Nephron progenitor cell (in vitro differentiated cells): ENCODE results near the gene FCAMR.
A peak's percentile ranks its signal among the peaks of the same experiment; 100 is the strongest.

Experiments used
- DNase-seq: peaks from one replicate; pipeline ENCODE4 v3.0.0; 2021
- H3K27ac Mint-ChIP-seq: 2 replicates; pipeline ENCODE4 v1.8.0; 2021; ENCODE audit warnings: mild to moderate bottlenecking, moderate library complexity, mixed read lengths
- H3K27me3 Mint-ChIP-seq: 2 replicates; pipeline ENCODE4 v1.8.0; 2021; ENCODE audit warnings: mild to moderate bottlenecking, low read depth, mixed read lengths; ENCODE audit not compliant: poor library complexity
- H3K36me3 Mint-ChIP-seq: 2 replicates; pipeline ENCODE4 v1.8.0; 2021; ENCODE audit warnings: low read depth, mixed read lengths
- H3K4me1 Mint-ChIP-seq: 2 replicates; pipeline ENCODE4 v1.8.0; 2021; ENCODE audit warnings: mixed read lengths
- H3K4me3 Mint-ChIP-seq: 2 replicates; pipeline ENCODE4 v1.8.0; 2021; ENCODE audit warnings: mild to moderate bottlenecking, moderate library complexity, mixed read lengths
- H3K9me3 Mint-ChIP-seq: 2 replicates; pipeline ENCODE4 v1.8.0; 2021; ENCODE audit warnings: mild to moderate bottlenecking, moderate library complexity, mixed read lengths
- TF ChIP-seq, protein P1 (sequence below): fragments of 200-600 bp; sonication (generic); IDR thresholded peaks from 2 replicates; pipeline ENCODE4 v1.5.0; 2021; ENCODE audit warnings: antibody characterized with exemption

FCAMR gene

GRCh38 chr1:206992790-206993189 lies 22.5 kb upstream of the FCAMR start:
- Mint-ChIP-seq H3K36me3 (no peaks in the 10 kb centered on the region), H3K4me1 (no peaks in the 10 kb centered on the region), H3K27ac (no peak overlapping the region), H3K4me3 (no peak overlapping the region), H3K27me3 (peaks cover 20% of the 10 kb centered on the region), H3K9me3 (no peaks in the 10 kb centered on the region)
- no peak for DNase-seq
- TF ChIP-seq, protein P1, sequence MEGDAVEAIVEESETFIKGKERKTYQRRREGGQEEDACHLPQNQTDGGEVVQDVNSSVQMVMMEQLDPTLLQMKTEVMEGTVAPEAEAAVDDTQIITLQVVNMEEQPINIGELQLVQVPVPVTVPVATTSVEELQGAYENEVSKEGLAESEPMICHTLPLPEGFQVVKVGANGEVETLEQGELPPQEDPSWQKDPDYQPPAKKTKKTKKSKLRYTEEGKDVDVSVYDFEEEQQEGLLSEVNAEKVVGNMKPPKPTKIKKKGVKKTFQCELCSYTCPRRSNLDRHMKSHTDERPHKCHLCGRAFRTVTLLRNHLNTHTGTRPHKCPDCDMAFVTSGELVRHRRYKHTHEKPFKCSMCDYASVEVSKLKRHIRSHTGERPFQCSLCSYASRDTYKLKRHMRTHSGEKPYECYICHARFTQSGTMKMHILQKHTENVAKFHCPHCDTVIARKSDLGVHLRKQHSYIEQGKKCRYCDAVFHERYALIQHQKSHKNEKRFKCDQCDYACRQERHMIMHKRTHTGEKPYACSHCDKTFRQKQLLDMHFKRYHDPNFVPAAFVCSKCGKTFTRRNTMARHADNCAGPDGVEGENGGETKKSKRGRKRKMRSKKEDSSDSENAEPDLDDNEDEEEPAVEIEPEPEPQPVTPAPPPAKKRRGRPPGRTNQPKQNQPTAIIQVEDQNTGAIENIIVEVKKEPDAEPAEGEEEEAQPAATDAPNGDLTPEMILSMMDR, result no peak

DNA sequence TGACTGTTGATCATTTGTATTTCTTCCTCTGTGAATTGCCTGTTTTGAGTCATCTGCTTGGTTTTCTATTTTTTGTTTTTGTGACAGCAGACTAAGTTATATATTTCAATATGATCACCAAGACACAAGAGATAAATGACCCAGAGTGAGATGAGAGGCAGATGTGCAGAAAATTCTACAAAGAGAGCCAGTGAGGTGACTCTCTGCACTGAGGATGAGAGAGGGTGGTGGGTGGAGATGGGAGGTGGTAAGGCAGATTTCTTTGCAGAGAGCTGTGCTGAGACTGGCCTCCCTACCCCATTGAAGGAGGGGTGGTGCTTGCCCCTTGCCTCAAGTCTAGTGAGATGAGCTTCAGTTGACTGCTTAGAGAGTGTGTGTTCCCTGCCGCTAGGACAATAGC lies 17.6 kb upstream of the FCAMR start:
- no peaks in the 10 kb centered on the region for H3K9me3 Mint-ChIP-seq
- no peaks in the 10 kb centered on the region for H3K36me3 Mint-ChIP-seq
- DNase-seq, result no peak
- peaks cover 37% of the 10 kb centered on the region for H3K27me3 Mint-ChIP-seq
- H3K4me1 Mint-ChIP-seq, result no peaks in the 10 kb centered on the region
- no peak overlapping the region for H3K4me3 Mint-ChIP-seq
- H3K27ac Mint-ChIP-seq, result no peak overlapping the region
- TF ChIP-seq, protein P1, result no peak

DNA sequence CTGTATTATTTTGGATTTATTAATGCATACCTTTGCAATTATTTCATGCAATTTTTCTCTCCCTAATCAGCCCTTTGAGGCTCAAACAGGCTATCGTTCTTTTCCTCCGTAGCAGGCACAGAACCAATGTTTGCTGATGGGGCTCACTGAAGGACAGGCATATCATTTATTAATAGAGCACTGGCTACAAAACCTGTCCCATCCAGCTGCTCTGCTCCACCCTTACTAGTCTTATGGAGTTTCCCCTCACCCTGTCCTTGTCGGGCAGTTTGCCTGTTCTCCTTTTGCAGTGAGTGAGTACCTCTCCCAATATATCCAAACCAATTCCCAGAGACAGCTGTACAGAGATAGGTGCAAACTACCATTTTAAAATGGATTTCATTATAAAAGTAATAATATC lies 16.6 kb upstream of the FCAMR start:
- TF ChIP-seq, protein P1, result no peak
- H3K9me3 Mint-ChIP-seq, result no peaks in the 10 kb centered on the region
- no peak for DNase-seq
- H3K4me3 Mint-ChIP-seq, result no peak overlapping the region
- no peaks in the 10 kb centered on the region for H3K36me3 Mint-ChIP-seq
- no peaks in the 10 kb centered on the region for H3K4me1 Mint-ChIP-seq
- H3K27me3 Mint-ChIP-seq, result peaks cover 39% of the 10 kb centered on the region
- no peak overlapping the region for H3K27ac Mint-ChIP-seq

GRCh38 chr1:206986402-206986801 lies 16.1 kb upstream of the FCAMR start:
- Mint-ChIP-seq H3K27ac (no peak overlapping the region), H3K9me3 (no peaks in the 10 kb centered on the region), H3K4me3 (no peak overlapping the region), H3K4me1 (no peaks in the 10 kb centered on the region), H3K27me3 (peaks cover 39% of the 10 kb centered on the region), H3K36me3 (no peaks in the 10 kb centered on the region)
- DNase-seq, result no peak
- TF ChIP-seq, protein P1, result no peak

DNA sequence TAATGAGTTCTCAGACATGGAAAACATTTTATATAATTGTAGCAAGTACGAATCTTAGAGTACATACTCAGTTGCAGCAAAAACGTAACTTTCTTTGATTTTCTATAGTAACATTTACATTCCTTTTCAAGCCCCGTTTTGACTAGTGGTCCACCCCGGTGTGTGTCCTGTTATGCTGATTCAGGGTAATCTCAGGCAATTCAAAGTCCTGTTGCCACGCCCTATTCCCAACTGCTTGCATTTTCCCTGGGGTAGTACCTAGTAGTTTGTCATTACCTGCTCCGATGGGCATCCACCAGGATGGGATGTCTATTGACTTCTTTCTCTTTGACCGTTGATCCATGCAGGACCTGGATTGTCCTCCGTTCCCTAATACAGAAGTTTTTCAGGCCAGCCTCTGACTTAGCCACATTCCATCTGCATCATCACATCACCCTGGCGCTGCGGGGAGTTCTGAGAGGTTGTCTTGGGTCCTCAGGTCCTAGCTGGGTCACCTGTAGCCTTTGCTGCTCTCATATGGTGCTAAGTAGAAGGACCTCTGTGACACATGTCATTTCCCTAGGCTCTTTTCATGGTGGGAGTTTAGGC lies 15.0 kb upstream of the FCAMR start:
- TF ChIP-seq, protein P1, result no peak
- H3K9me3 Mint-ChIP-seq, result no peaks in the 10 kb centered on the region
- no peak overlapping the region for H3K27ac Mint-ChIP-seq
- no peaks in the 10 kb centered on the region for H3K36me3 Mint-ChIP-seq
- peaks cover 40% of the 10 kb centered on the region for H3K27me3 Mint-ChIP-seq
- H3K4me3 Mint-ChIP-seq, result no peak overlapping the region
- no peak for DNase-seq
- no peaks in the 10 kb centered on the region for H3K4me1 Mint-ChIP-seq

GRCh38 chr1:206982216-206982615 lies 12.0 kb upstream of the FCAMR start:
- H3K27me3 Mint-ChIP-seq, result peaks cover 37% of the 10 kb centered on the region
- H3K27ac Mint-ChIP-seq, result no peak overlapping the region
- DNase-seq, result peak; percentile 63
- no peaks in the 10 kb centered on the region for H3K9me3 Mint-ChIP-seq
- no peaks in the 10 kb centered on the region for H3K4me1 Mint-ChIP-seq
- H3K4me3 Mint-ChIP-seq, result no peak overlapping the region
- no peaks in the 10 kb centered on the region for H3K36me3 Mint-ChIP-seq
- TF ChIP-seq, protein P1, result peak; percentile 66
